Thyroid gland (tissue), 4 donors: ENCODE data around the gene PTGR1.

Source experiments
- POLR2A ChIP-seq, 2 donors: fragments of 450-650 bp; IDR thresholded peaks; one replicate each; pipeline ENCODE4 v1.6.1; 2017; ENCODE audit warnings: antibody characterized with exemption in 2 of 2, mild to moderate bottlenecking in 2 of 2, moderate library complexity in 1 of 2
- TF ChIP-seq, protein P1 (sequence below), 6 experiments: fragments of 200-600 bp in 3 of 6; fragments of 450-650 bp in 3 of 6; sonication (generic) in 3 of 6; IDR thresholded peaks; one replicate each; pipeline ENCODE4 v1.5.1; 2016 to 2019; ENCODE audit warnings: antibody characterized with exemption in 6 of 6, mild to moderate bottlenecking in 2 of 6, inconsistent platforms in 1 of 6, moderate library complexity in 1 of 6

DNA sequence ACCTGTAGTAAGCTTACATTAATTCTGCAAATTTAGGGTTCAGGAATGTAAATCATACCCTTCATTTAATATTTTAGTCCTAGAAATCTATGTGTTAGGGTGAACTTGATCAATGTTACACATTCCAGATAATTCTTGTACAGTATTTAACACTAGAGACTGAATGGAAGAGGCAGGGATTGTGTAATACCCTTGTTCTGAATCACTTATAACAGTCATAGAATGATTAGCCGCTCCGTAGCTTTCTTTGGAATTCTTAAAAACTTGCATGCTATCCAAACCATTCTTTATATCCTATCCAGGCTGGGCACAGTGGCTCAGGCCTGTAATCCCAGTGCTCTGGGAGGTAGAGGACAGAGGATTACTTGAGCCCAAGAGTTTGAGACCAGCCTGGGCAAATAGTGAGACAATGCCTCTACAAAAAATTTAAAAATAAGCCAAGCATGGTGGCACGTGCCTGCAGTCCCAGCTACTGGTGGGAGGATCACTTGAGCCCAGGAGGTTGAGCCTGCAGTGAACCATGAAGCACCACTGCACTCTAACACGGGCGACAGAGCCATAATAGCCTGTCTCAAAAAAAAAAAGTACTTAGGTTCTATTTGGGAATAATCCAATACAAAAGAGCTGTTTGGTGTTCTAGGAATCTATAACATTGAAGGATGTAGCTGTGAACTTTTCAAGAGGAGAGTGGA lies 66.2 kb downstream of the PTGR1 start:
- TF ChIP-seq, protein P1, sequence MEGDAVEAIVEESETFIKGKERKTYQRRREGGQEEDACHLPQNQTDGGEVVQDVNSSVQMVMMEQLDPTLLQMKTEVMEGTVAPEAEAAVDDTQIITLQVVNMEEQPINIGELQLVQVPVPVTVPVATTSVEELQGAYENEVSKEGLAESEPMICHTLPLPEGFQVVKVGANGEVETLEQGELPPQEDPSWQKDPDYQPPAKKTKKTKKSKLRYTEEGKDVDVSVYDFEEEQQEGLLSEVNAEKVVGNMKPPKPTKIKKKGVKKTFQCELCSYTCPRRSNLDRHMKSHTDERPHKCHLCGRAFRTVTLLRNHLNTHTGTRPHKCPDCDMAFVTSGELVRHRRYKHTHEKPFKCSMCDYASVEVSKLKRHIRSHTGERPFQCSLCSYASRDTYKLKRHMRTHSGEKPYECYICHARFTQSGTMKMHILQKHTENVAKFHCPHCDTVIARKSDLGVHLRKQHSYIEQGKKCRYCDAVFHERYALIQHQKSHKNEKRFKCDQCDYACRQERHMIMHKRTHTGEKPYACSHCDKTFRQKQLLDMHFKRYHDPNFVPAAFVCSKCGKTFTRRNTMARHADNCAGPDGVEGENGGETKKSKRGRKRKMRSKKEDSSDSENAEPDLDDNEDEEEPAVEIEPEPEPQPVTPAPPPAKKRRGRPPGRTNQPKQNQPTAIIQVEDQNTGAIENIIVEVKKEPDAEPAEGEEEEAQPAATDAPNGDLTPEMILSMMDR (IDR thresholded peaks at IDR 0.05), result no peak
- no peak for TF ChIP-seq POLR2A (IDR thresholded peaks at IDR 0.05)
